Rectal smooth muscle tissue (tissue), 1 donor: ENCODE results near the gene NEK6.

Experiments
- H3K27ac ChIP-seq: one replicate; pipeline ENCODE4 v1.7.0; 2013; ENCODE audit warnings: low read depth, low read length, inconsistent platforms
- H3K27me3 ChIP-seq: one replicate; pipeline ENCODE4 v1.7.0; 2013; ENCODE audit warnings: low read length; ENCODE audit not compliant: control insufficient read depth, insufficient read depth
- H3K36me3 ChIP-seq: one replicate; pipeline ENCODE4 v1.7.0; 2013; ENCODE audit warnings: low read length; ENCODE audit not compliant: control insufficient read depth, insufficient read depth
- H3K4me1 ChIP-seq: one replicate; pipeline ENCODE4 v1.7.0; 2013; ENCODE audit warnings: low read length; ENCODE audit not compliant: control insufficient read depth, insufficient read depth
- H3K4me3 ChIP-seq: one replicate; pipeline ENCODE4 v1.7.0; 2013; ENCODE audit warnings: low read length
- H3K9ac ChIP-seq: one replicate; pipeline ENCODE4 v1.7.0; 2013; ENCODE audit warnings: low read length

The NEK6 gene

DNA sequence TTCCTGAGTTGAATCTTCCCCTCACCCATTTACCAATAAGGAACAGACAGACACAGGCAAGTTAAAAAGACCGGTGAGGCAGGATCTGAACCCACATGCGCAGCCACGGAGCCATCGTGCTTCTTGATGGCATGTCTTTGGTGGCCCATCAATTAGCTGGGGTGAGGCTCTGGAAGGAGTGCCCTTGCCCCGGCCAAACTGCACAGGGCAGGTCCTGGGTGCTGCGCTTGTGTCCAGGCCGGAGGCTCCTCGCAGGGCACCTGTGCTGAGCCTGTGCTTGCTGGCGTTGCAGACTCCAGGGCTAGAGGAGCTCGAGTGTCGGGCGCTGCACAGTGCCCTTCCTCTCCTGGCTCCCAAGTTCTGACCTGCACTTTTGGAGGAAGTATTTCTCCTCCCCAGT is 91.1 kb downstream of the NEK6 start:
- Histone ChIP-seq H3K4me3 (no peak overlapping the region), H3K4me1 (no peaks in the 10 kb centered on the region), H3K27me3 (no peaks in the 10 kb centered on the region), H3K27ac (no peak overlapping the region), H3K9ac (no peak overlapping the region), H3K36me3 (peaks cover 33% of the 10 kb centered on the region)

DNA sequence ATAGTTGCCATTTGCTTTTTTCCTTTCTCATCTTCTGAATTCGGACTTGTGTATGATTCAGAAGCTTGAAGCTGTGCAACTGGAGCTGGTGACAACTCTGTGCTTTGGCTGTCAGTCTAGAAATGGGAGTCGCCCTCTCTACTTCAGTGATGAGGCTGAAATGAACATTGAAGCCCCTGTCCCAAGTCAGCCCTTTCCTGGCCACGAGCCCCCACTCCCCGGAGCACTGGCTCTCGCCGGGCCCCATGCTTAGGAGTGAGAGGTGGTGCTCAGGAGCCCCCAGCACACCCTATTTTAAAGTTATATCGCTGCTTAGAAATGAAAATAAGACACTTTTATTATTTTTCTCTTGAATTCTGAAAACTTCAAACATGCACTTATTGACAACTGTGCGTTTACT is 91.5 kb downstream of the NEK6 start:
- no peaks in the 10 kb centered on the region for H3K27me3 ChIP-seq
- H3K4me3 ChIP-seq, result no peak overlapping the region
- H3K4me1 ChIP-seq, result no peaks in the 10 kb centered on the region
- peaks cover 33% of the 10 kb centered on the region for H3K36me3 ChIP-seq
- no peak overlapping the region for H3K27ac ChIP-seq
- no peak overlapping the region for H3K9ac ChIP-seq

DNA sequence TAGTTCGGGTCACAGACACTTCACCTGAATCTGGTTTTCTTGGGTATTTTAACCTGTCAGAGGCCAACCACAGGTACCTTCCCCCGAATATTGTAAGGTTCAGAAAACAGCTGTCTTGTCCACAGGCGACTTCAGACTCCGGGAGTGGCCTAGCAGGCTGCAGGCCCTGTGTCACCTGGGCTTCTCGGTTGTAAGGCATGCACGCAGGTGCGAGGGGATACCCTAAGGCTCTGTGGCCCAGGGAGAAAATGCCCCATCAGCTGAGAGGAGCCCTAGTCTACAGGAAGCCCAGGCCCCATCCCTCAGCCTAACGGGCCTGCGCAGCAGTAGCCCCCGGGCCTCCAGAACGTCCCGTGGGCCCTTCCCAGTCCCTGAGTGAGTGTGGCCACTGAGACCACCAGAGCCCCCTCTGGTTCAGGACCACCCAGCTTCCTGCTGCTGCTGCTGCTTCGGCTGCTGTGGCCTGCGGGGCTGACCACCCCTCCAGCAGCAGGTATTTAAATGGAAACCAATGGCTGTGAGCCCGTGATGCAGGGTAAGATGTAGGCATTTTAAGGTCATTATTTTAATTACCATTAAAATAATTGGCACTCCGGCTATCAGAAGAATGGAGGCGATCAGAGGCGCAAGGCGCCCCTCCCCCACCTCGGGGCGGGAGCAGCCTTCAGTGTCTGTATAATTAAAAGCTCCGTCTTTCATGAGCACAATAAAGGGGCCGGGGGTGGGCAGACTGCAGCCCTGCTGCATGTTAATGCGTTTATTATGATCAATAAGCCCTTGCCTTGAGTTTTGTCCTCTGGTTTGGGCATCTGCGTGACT is 92.1 kb downstream of the NEK6 start:
- H3K36me3 ChIP-seq, result peaks cover 34% of the 10 kb centered on the region
- no peaks in the 10 kb centered on the region for H3K27me3 ChIP-seq
- H3K9ac ChIP-seq, result no peak overlapping the region
- no peak overlapping the region for H3K4me3 ChIP-seq
- H3K4me1 ChIP-seq, result no peaks in the 10 kb centered on the region
- H3K27ac ChIP-seq, result no peak overlapping the region

DNA sequence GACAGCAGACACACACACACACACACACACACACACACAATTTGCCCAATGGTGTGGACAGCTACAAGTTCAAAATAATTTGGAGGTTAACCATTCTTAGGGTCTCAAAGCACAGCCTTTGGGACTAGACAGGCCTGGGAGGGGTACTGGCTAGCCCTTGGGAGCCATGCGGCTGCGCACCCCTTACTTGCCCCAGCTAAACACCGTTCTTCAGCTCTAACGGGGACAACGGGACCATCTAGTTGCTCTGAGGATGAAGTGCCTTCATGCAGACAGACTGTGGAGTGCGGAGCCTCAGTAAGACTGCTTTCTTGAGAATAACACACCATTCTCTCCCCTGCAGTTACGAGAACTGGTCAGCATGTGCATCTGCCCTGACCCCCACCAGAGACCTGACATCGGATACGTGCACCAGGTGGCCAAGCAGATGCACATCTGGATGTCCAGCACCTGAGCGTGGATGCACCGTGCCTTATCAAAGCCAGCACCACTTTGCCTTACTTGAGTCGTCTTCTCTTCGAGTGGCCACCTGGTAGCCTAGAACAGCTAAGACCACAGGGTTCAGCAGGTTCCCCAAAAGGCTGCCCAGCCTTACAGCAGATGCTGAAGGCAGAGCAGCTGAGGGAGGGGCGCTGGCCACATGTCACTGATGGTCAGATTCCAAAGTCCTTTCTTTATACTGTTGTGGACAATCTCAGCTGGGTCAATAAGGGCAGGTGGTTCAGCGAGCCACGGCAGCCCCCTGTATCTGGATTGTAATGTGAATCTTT is 92.9 kb downstream of the NEK6 start:
- no peaks in the 10 kb centered on the region for H3K4me1 ChIP-seq
- H3K36me3 ChIP-seq, result peaks cover 38% of the 10 kb centered on the region
- H3K27me3 ChIP-seq, result no peaks in the 10 kb centered on the region
- no peak overlapping the region for H3K4me3 ChIP-seq
- H3K9ac ChIP-seq, result no peak overlapping the region
- no peak overlapping the region for H3K27ac ChIP-seq

DNA sequence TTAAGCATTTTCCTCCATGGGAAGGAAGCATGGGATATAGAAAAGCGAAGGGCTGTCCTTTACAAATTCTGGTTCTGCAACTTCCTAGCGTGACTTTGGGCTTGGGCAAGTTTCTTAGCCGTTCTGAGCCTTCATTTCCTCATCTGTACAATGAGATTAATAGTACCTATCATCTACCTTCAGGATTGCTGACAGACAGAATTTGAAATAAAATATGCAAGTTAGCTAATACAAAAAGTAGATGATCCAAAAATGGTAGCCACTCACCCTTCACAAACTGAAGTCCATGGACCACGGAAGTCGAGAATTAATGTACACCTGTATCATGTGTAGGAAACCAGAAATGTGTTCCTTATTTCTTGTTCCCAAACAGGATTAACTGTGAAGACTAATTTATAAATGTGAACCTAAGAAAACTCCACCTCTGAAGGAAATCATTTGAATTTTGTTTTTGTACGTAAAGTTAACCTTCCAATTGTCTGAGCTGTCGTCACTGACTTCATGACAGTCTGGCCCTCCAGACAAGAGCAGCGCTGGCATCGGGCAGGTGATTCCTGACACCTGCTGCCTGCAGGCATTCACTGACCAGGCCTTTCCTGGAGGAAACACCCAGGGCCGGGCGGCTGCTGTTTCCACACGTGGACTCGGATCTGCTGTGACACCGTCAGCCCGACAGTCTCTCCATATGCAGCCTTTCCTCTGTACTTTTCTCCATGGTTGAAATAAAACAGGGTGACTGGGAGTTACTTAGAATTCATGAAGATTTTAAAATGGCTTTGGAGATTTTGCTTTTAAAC is 94.1 kb downstream of the NEK6 start:
- Histone ChIP-seq H3K4me3 (no peak overlapping the region), H3K27ac (no peak overlapping the region), H3K9ac (no peak overlapping the region), H3K27me3 (no peaks in the 10 kb centered on the region), H3K36me3 (peaks cover 36% of the 10 kb centered on the region), H3K4me1 (no peaks in the 10 kb centered on the region)

DNA sequence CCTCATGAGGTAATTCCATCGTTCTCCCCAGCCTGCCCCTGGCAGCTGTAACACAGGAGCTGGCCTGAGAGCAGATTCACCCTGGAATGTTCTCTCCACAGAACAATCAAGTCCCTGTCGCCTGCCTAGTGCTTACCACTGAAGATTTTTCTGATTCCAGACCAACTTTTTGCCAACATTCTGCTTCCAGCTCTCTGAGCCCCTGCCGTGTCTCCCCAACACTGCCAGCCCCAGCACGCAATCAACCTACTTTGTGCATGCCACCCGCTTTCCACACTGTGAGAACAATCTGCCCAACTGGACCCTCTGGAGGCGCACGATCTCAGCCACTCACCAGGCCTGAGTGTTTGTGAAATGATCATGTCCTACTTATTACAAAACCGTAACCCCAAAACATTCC is 94.9 kb downstream of the NEK6 start:
- Histone ChIP-seq H3K4me1 (no peaks in the 10 kb centered on the region), H3K27ac (no peak overlapping the region), H3K36me3 (peaks cover 32% of the 10 kb centered on the region), H3K27me3 (no peaks in the 10 kb centered on the region), H3K4me3 (no peak overlapping the region), H3K9ac (no peak overlapping the region)

DNA sequence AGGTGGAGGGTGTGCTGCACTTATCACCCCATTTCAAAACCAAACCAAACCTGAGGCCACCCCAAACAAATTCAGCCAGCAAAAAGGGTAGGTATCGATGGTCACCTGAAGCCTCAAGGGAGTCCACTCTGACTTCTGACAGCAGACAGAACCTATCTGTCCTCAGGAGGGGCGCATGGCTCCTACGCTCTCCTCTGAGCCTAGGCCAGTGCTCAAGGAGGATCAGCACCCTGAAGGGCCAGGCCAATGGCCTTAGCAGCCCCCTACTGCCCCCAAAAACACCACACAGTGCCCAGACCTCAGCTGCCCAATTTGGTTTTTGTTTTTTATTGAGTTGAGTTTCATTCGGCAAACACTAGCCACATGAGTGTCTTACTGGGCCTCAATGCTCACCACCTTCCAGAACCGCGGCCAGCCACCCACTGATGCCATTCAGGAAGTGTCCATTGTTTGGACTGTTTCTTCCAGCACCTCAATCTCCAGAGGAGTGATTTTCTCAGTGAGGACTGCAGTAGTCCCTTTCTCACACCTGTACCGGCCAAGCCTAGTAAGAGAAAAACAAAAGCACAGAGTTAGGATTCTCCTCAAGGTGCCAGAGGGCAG is 95.5 kb downstream of the NEK6 start:
- no peaks in the 10 kb centered on the region for H3K4me1 ChIP-seq
- peaks cover 32% of the 10 kb centered on the region for H3K36me3 ChIP-seq
- no peaks in the 10 kb centered on the region for H3K27me3 ChIP-seq
- H3K9ac ChIP-seq, result no peak overlapping the region
- no peak overlapping the region for H3K27ac ChIP-seq
- H3K4me3 ChIP-seq, result no peak overlapping the region

DNA sequence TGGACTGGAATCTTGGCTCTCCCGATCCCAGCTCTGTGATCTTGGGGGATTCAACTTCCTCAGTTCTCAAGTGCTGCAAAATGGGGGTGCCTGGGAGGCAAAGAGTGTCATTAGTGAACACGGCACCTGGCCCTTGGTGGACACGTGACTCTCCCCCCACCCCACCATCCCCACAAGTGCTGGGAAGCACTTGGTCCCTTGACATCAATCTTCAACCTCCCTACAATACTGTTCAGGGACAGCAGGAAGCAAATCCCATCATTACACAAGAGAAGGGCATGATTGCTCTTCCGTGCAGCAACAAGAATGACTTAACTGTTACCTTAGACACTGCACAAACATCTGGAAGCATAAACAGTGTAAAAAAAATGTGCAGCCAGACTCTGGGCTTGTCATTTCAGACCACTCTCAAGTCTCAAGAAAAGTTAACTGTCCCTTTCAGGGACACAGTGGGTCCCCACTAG is 96.1 kb downstream of the NEK6 start:
- Histone ChIP-seq H3K9ac (no peak overlapping the region), H3K27me3 (no peaks in the 10 kb centered on the region), H3K4me3 (no peak overlapping the region), H3K27ac (no peak overlapping the region), H3K36me3 (peaks cover 29% of the 10 kb centered on the region), H3K4me1 (no peaks in the 10 kb centered on the region)

DNA sequence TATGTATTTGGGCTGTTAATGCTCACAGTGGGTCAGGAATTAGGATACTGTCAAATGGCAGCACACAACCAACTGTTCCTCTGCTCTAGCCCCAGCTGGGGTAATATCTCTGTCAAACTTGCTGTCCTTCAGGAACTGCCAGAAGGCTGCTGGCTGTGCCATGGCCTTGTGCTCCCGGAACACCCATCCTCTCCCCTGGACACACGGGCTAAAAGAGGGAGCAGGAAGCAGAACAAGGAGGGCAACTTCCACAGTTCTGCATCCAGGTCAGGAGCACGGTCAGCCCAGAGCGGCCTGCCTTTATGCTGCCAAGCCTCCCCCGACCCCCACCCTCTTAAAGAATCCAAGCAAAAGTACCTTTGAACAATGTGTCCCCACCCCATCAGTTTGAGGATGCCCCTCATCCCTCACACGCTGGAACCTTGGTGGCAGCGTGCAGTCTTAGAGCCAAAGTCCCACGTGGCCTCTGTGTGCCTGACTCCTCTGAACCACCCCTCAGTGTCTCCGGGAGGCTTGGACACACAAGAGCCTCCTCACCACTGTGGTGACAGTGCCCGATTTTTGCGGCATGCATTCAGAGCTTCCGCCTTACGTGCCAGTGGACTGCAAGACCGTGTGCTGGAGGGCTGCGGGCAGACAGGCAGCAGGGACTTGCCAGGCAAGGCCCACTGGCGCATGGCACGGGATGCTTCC is 96.7 kb downstream of the NEK6 start:
- Histone ChIP-seq H3K4me3 (no peak overlapping the region), H3K4me1 (no peaks in the 10 kb centered on the region), H3K27ac (no peak overlapping the region), H3K36me3 (peaks cover 28% of the 10 kb centered on the region), H3K9ac (no peak overlapping the region), H3K27me3 (no peaks in the 10 kb centered on the region)

DNA sequence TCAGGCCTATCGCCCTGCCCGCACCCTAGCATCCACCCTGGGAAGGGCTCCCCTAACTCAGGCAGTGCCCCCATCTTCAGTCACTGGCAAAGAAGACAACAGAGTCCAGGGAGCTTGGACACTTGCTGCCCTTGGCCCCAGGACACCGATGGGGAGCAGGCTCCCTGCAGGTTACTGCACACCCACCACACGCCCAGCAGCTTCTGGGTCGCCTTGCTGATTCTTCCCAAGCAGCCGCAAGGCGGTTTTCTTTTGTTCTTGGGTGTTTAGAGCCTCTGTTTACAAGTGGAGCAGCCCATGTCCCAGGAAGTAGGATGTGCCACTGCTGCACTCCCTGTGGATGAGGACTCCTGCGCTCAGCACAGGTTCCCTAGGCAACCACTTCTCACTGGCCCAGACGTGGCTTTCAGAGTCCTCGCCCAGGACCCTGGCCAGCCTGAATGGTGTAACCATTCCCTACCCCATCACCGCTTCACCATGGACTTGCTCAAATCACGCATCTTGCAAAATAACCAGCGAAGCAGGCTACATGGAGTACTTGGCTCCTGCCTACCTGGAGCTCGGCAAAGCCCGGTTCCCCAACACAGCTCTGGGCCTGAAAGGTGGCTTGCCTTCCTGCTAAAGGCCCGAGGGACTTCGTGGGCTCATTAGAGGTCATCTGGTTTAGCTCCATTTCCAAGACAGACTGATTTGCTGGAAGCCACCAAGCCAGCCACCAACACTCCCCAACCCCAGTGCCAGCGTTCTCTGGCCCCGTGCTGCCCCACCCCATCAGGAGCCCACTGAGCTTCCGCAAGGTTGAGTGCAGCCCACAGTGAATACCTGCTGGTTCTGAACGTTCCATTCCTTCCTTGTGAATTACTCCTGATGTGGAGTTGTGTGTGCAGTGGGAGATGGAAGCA is 97.5 kb downstream of the NEK6 start:
- Histone ChIP-seq H3K36me3 (peaks cover 26% of the 10 kb centered on the region), H3K4me3 (no peak overlapping the region), H3K27me3 (no peaks in the 10 kb centered on the region), H3K9ac (no peak overlapping the region), H3K27ac (no peak overlapping the region), H3K4me1 (no peaks in the 10 kb centered on the region)
